CD14-positive monocyte (primary cell): ENCODE measurements around the gene LYSET. TPM values are rescaled to one million over a fixed set of nuclear protein-coding genes. Genes with fewer than 3 reads are reported as not detected.

ENCODE experiments used
- DNase-seq, 3 donors: peaks; one replicate each; pipeline ENCODE4 v3.0.0-alpha.2; 2011 to 2022
- H2AFZ ChIP-seq: 2 replicates; pipeline ENCODE4 v1.6.0; 2012; ENCODE audit warnings: mild to moderate bottlenecking, low read depth, low read length, inconsistent platforms; ENCODE audit not compliant: insufficient read depth, poor library complexity, severe bottlenecking
- H3K27ac ChIP-seq, 2 donors: 1 replicate in 1 of 2; 2 replicates in 1 of 2; pipeline ENCODE4 v1.5.1; 2012 to 2013; ENCODE audit warnings: low read length in 2 of 2, control low read depth in 1 of 2, inconsistent platforms in 1 of 2, low read depth in 1 of 2, mild to moderate bottlenecking in 1 of 2
- H3K27me3 ChIP-seq, 2 donors: one replicate each; pipeline versions ENCODE4 v1.6.0 to v1.6.1; 2011 to 2013; ENCODE audit warnings: low read length in 2 of 2; ENCODE audit not compliant: control insufficient read depth in 2 of 2, insufficient read depth in 2 of 2
- H3K36me3 ChIP-seq, 2 donors: replicated peaks in 1 of 2; 1 replicate in 1 of 2; 2 replicates in 1 of 2; pipeline versions ENCODE4 v1.5.1 to v1.6.1; 2012 to 2013; ENCODE audit warnings: low read length in 2 of 2, control low read depth in 1 of 2, inconsistent platforms in 1 of 2, mild to moderate bottlenecking in 1 of 2; ENCODE audit not compliant: insufficient read depth in 2 of 2, control insufficient read depth in 1 of 2
- H3K4me1 ChIP-seq, 2 donors: 1 replicate in 1 of 2; 2 replicates in 1 of 2; pipeline versions ENCODE4 v1.5.1 to v1.6.1; 2012 to 2013; ENCODE audit warnings: low read length in 2 of 2, control low read depth in 1 of 2, inconsistent platforms in 1 of 2, mild to moderate bottlenecking in 1 of 2, moderate library complexity in 1 of 2; ENCODE audit not compliant: insufficient read depth in 2 of 2, control insufficient read depth in 1 of 2
- H3K4me2 ChIP-seq: replicated peaks from 2 replicates; pipeline ENCODE3; 2012; ENCODE audit warnings: low read length, moderate library complexity, mild to moderate bottlenecking; ENCODE audit not compliant: poor library complexity, severe bottlenecking; ENCODE audit errors: extremely low read depth
- H3K4me3 ChIP-seq, 3 experiments: fragments of 200-600 bp in 1 of 3; sonication (generic) in 1 of 3; replicated peaks in 1 of 3; 1 replicate in 2 of 3; 2 replicates in 1 of 3; pipeline ENCODE4 v1.5.1; 2011 to 2013; ENCODE audit warnings: low read length in 3 of 3, mild to moderate bottlenecking in 3 of 3, control low read depth in 2 of 3, low read depth in 2 of 3, inconsistent platforms in 1 of 3, moderate library complexity in 1 of 3
- H3K79me2 ChIP-seq: 2 replicates; pipeline ENCODE4 v1.6.0; 2012; ENCODE audit warnings: mild to moderate bottlenecking, control low read depth, inconsistent platforms, low read length, moderate library complexity; ENCODE audit not compliant: insufficient read depth
- H3K9ac ChIP-seq: 2 replicates; pipeline ENCODE4 v1.6.0; 2017; ENCODE audit warnings: low read length, mild to moderate bottlenecking; ENCODE audit not compliant: insufficient read depth, poor library complexity, severe bottlenecking
- H3K9me3 ChIP-seq, 2 donors: replicated peaks in 1 of 2; 1 replicate in 1 of 2; 2 replicates in 1 of 2; pipeline versions ENCODE4 v1.5.1 to v1.6.1; 2012 to 2013; ENCODE audit warnings: low read length in 2 of 2, control low read depth in 1 of 2; ENCODE audit not compliant: control insufficient read depth in 1 of 2, insufficient read depth in 1 of 2
- H4K20me1 ChIP-seq: 2 replicates; pipeline ENCODE4 v1.6.0; 2012; ENCODE audit warnings: mild to moderate bottlenecking, low read length, control low read depth, moderate library complexity; ENCODE audit not compliant: insufficient read depth
- H3K27ac Mint-ChIP-seq, 7 donors: one replicate each; pipeline ENCODE4 v1.8.0; 2020; ENCODE audit warnings: mild to moderate bottlenecking in 7 of 7, mixed read lengths in 7 of 7, moderate library complexity in 6 of 7, inconsistent platforms in 2 of 7
- H3K27me3 Mint-ChIP-seq, 3 donors: one replicate each; pipeline ENCODE4 v1.8.0; 2021 to 2022; ENCODE audit warnings: low read depth in 3 of 3, mild to moderate bottlenecking in 3 of 3, mixed read lengths in 3 of 3, moderate library complexity in 3 of 3, inconsistent platforms in 1 of 3
- H3K36me3 Mint-ChIP-seq, 2 donors: one replicate each; pipeline ENCODE4 v1.8.0; 2020; ENCODE audit warnings: mixed read lengths in 2 of 2, inconsistent platforms in 1 of 2, mild to moderate bottlenecking in 1 of 2
- H3K4me1 Mint-ChIP-seq: one replicate; pipeline ENCODE4 v1.8.0; 2020; ENCODE audit warnings: mild to moderate bottlenecking, mixed read lengths
- H3K4me3 Mint-ChIP-seq, 2 donors: one replicate each; pipeline ENCODE4 v1.8.0; 2020; ENCODE audit warnings: mild to moderate bottlenecking in 2 of 2, mixed read lengths in 2 of 2, moderate library complexity in 1 of 2
- H3K9me3 Mint-ChIP-seq, 7 donors: one replicate each; pipeline ENCODE4 v1.8.0; 2020 to 2022; ENCODE audit warnings: mixed read lengths in 7 of 7, mild to moderate bottlenecking in 6 of 7, moderate library complexity in 6 of 7, inconsistent platforms in 2 of 7
- WGBS: methylation state at CpG from one replicate; pipeline ENCODE4 v1.1.5; 2013; ENCODE audit warnings: missing lambda C conversion rate; ENCODE audit not compliant: insufficient coverage; 5-methylcytosine and 5-hydroxymethylcytosine counted together
- intact Hi-C, 2 donors: fragments of 100-400 bp; cut with micrococcal nuclease; formaldehyde crosslinking; loops; one replicate each; pipeline versions ENCODE4 v1.15.0 to v1.15.1; 2023
- polyA minus RNA-seq: library from RNA; depleted of rRNA, polyadenylated mRNA; stranded (reverse); fragments of >200 nt; gene quantifications from 2 replicates; pipeline ENCODE4 v1.2.3, GENCODE V29; 2012
- polyA plus RNA-seq, 3 donors: library from polyadenylated mRNA; depleted of rRNA in 1 of 3; unstranded in 2 of 3; stranded (reverse) in 1 of 3; fragments of 300-500 nt in 2 of 3; fragments of >200 nt in 1 of 3; fragmentation: Illumina TruSeq in 2 of 3; gene quantifications; 1 replicate in 2 of 3; 2 replicates in 1 of 3; pipeline ENCODE4 v1.2.3, GENCODE V29; 2012 to 2021
- total RNA-seq, 12 experiments: library from RNA in 1 of 12; stranded (reverse) in 1 of 12; fragments of 120-200 nt in 1 of 12; gene quantifications; one replicate each; pipeline ENCODE4 v1.2.4 and lab custom pipeline; 2013 to 2026; ENCODE audit warnings: mixed read lengths in 6 of 12, inconsistent platforms in 1 of 12
- TF ChIP-seq, protein P1 (sequence below): fragments of 200-600 bp; IDR thresholded peaks from one replicate; pipeline ENCODE4 v1.8.0; 2022; ENCODE audit warnings: antibody characterized with exemption, mild to moderate bottlenecking

Gene LYSET, protein sequence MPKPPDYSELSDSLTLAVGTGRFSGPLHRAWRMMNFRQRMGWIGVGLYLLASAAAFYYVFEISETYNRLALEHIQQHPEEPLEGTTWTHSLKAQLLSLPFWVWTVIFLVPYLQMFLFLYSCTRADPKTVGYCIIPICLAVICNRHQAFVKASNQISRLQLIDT
- total RNA-seq (2013) = 16.3 TPM
- 10 to 100 TPM; 10.8 to 43.3 (median 36.9) TPM for polyA plus RNA-seq
- polyA minus RNA-seq = 6.8 and 10.5 TPM in 2 replicates
- 12.2 to 50.1 (median 30.1) reads per million in 11 experiments for total RNA-seq (lab: John Stamatoyannopoulos, UW)

DNA sequence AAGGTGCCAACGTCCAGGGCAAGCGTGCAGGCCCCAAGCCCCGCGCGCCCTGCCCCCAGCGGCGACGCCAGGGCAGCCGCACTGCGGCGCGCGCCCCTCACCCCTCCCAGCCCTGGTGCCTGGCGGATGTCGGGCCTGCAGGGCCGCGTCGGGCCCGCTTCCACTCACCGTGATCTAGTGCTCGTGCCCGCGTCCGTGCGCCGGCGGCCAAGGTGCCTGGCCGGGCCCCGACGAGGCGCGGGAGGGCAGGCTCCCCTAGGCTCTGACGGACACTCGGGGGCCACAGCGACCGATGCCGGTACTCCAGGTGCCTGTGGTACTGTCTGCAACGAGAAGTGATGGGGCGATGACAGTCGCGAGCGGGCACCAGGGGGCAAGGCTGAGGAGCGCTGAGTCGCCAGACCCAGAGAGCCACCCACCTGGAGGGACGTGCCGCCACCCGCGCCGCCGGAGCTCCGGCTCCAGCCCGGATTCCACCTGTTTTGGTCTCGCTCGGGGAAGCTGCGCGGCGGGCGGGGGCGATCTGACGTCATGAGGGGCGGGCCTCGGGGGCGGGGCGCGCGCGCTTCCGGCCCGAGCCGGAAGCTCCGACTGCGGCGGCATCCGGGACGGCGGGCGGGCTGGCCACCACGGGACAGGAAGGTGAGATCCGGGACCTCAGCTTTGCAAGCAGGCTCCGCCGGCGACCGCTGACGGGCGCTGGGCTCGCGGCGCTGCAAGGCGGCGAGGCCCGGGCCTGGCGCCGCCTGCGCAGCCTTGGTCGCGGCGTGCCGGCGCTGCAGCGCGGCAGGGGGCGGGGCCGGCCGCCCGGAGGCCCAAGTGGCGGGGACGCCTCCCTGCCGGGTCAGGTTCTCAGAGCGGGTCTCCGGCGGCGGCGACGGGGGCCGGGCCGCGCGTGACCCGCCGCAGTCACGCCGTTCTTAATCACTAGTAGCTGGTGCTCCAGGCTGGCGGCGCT lies at the start of gene LYSET, which contains the start of gene MOAP1:
TSS of gene LYSET (plus strand) at position 927 of the 958 bp plus-strand sequence. CDS start 89 bp downstream, outside the sequence.
TSS of gene MOAP1 (minus strand) at position 507 of the 958 bp plus-strand sequence. CDS start 655 bp downstream, outside the sequence.
- H2AFZ ChIP-seq = peak within 1 kb of the TSS; percentile 82

More for the DNA sequence above, at the start of gene LYSET, which contains the start of gene MOAP1:
- peak; percentile 83 to 92 (median 87) for DNase-seq
- WGBS = under 1% methylated on average over 124 of the region's 124 CpGs
- peak within 1 kb of the TSS; percentile 84 to 100 for H3K27ac ChIP-seq
- H3K36me3 ChIP-seq = peaks cover 19 to 38% of the 10 kb centered on the region in 2 donors
- H4K20me1 ChIP-seq = peaks cover 15% of the 10 kb centered on the region
- peaks cover 28% of the 10 kb centered on the region for H3K79me2 ChIP-seq
- peaks cover 31% of the 10 kb centered on the region for H3K4me1 Mint-ChIP-seq
- H3K4me2 ChIP-seq = peak within 1 kb of the TSS; percentile 86
- peaks cover 23 to 36% of the 10 kb centered on the region in 2 donors for H3K36me3 Mint-ChIP-seq
- H3K9me3 Mint-ChIP-seq = peaks cover 0 to 3% (median 0%) of the 10 kb centered on the region in 7 donors
- no peaks in the 10 kb centered on the region for H3K9me3 ChIP-seq
- TF ChIP-seq, protein P1, sequence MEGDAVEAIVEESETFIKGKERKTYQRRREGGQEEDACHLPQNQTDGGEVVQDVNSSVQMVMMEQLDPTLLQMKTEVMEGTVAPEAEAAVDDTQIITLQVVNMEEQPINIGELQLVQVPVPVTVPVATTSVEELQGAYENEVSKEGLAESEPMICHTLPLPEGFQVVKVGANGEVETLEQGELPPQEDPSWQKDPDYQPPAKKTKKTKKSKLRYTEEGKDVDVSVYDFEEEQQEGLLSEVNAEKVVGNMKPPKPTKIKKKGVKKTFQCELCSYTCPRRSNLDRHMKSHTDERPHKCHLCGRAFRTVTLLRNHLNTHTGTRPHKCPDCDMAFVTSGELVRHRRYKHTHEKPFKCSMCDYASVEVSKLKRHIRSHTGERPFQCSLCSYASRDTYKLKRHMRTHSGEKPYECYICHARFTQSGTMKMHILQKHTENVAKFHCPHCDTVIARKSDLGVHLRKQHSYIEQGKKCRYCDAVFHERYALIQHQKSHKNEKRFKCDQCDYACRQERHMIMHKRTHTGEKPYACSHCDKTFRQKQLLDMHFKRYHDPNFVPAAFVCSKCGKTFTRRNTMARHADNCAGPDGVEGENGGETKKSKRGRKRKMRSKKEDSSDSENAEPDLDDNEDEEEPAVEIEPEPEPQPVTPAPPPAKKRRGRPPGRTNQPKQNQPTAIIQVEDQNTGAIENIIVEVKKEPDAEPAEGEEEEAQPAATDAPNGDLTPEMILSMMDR = peak; percentile 12
- H3K4me1 ChIP-seq = peaks cover 26 to 30% of the 10 kb centered on the region in 2 donors
- intact Hi-C loops = loop anchor here (2.0 to 10.0 kb wide), 2 partner anchors 22 to 70 kb away; partner anchors contain the start of genes GON7 (in 1 of the 2), ITPK1 (in 1 of the 2) and UBR7 (in 1 of the 2)
- H3K4me3 Mint-ChIP-seq = peak within 1 kb of the TSS; percentile 87 to 91
- H3K4me3 ChIP-seq = peak within 1 kb of the TSS; percentile 82 to 97 (median 86)
- H3K27me3 Mint-ChIP-seq = no peaks in the 10 kb centered on the region
- H3K27ac Mint-ChIP-seq = peak within 1 kb of the TSS; percentile 94 to 98 (median 96)
- peak within 1 kb of the TSS; percentile 94 for H3K9ac ChIP-seq
- H3K27me3 ChIP-seq = no peaks in the 10 kb centered on the region
